RWPE2 (cell line): Measurements from ENCODE around the gene MPIG6B.

ENCODE experiments used
- ATAC-seq: fragments of 200-7000 bp; cut with Tn5 transposase; 3 replicates; pipeline ENCODE4 v1.9.1; 2021; ENCODE audit warnings: low read depth
- DNase-seq: peaks from one replicate; pipeline ENCODE4 v3.0.0-alpha.2; 2020; ENCODE audit warnings: low spot score
- H3K27ac ChIP-seq: fragments of 450-650 bp; 2 replicates; pipeline ENCODE4 v1.5.1; 2017; ENCODE audit warnings: mild to moderate bottlenecking; ENCODE audit not compliant: poor library complexity, severe bottlenecking
- H3K27me3 ChIP-seq: fragments of 250-450 bp; sonication (Bioruptor Pico); 2 replicates; pipeline ENCODE4 v1.5.1; 2021; ENCODE audit warnings: mild to moderate bottlenecking, moderate library complexity; ENCODE audit not compliant: insufficient read depth, poor library complexity, severe bottlenecking
- H3K36me3 ChIP-seq: fragments of 250-450 bp; sonication (Bioruptor Pico); 2 replicates; pipeline ENCODE4 v1.5.1; 2020; ENCODE audit warnings: low read depth, mild to moderate bottlenecking, moderate library complexity
- H3K4me1 ChIP-seq: fragments of 250-450 bp; sonication (Bioruptor Pico); 2 replicates; pipeline ENCODE4 v1.5.1; 2021; ENCODE audit warnings: mild to moderate bottlenecking, moderate library complexity; ENCODE audit not compliant: insufficient read depth, poor library complexity, severe bottlenecking
- H3K4me3 ChIP-seq: fragments of 250-450 bp; sonication (Bioruptor Pico); 2 replicates; pipeline ENCODE4 v1.5.1; 2021; ENCODE audit warnings: mild to moderate bottlenecking, moderate library complexity; ENCODE audit not compliant: severe bottlenecking
- H3K9me3 ChIP-seq: fragments of 250-450 bp; sonication (Bioruptor Pico); 2 replicates; pipeline ENCODE4 v1.5.1; 2021; ENCODE audit warnings: mild to moderate bottlenecking, moderate library complexity; ENCODE audit not compliant: severe bottlenecking
- CTCF ChIP-seq: fragments of 450-650 bp; IDR thresholded peaks from one replicate; pipeline ENCODE4 v1.5.1; 2017; ENCODE audit warnings: mild to moderate bottlenecking, moderate library complexity; ENCODE audit not compliant: poor library complexity, severe bottlenecking

MPIG6B gene

DNA sequence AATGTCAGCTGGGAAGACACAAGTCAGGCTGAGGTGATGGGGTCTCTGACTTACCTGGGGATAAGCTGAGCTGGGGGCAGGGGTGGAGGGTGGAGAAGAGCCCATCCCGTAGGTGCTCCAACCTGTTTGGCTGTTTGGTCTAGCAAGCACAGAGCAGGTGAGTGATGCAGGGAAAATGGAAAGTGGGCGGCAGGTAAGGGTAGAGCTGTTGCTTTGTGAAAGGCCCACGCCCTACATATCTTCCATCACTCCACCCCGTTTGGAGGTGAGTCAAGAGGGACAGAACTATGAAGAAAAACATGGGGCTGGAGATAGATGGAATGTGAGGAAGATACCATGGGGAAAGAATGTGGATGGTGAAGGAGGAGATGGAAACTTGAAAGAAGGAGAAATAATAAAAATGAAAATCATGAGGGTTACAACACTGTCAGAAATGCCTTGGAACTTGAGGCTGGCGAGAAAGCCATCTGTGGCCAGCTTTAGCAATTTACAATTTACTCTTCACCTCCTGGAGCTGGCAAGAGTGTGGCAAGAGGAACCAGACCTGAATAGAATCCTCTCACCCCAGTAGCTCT, 2.9 kb upstream of the MPIG6B start:
- Histone ChIP-seq H3K36me3 (no peaks in the 10 kb centered on the region), H3K9me3 (no peaks in the 10 kb centered on the region), H3K4me3 (no peak overlapping the region), H3K4me1 (peaks cover 16% of the 10 kb centered on the region), H3K27me3 (no peaks in the 10 kb centered on the region), H3K27ac (no peak overlapping the region)
- TF ChIP-seq CTCF = no peak
- DNase-seq (no peak), ATAC-seq (peak; percentile 44; the same call in 2 of the 3 replicates)

- Histone ChIP-seq H3K4me1 (peaks cover 16% of the 10 kb centered on the region), H3K36me3 (no peaks in the 10 kb centered on the region), H3K9me3 (no peaks in the 10 kb centered on the region), H3K4me3 (no peak within 1 kb of the TSS), H3K27ac (no peak within 1 kb of the TSS), H3K27me3 (no peaks in the 10 kb centered on the region)
- TF ChIP-seq CTCF = no peak
- DNase-seq = no peak
- no peak for ATAC-seq
Observed at GRCh38 chr6:31721351-31722020, 1.7 kb upstream of the MPIG6B start, which contains the start of gene LY6G6C. TSS of gene LY6G6C (minus strand) at chr6:31721746. CDS start at chr6:31721679, 67 bp downstream.

DNA sequence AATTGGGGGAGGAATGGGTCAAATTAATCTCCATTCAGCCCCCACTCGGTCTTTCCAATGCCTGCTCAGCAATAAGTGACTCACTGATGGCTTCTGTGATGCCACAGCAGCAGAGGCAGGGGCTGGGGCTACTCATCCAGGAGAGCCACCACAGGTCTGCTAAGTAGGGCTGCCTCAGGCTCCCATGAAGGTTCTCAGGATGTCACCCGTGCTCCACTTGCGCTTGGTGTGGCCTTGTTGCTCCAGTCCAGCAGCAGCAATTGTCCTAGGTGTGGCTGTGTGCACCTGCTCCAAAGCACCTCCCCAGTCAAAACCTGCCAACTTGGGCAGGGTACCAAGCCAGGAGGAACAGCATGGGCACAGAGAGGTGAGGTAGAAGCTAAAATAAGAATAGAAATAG, 1.0 kb upstream of the MPIG6B start:
- Histone ChIP-seq H3K27ac (no peak overlapping the region), H3K36me3 (no peaks in the 10 kb centered on the region), H3K9me3 (no peaks in the 10 kb centered on the region), H3K27me3 (no peaks in the 10 kb centered on the region), H3K4me1 (peaks cover 16% of the 10 kb centered on the region), H3K4me3 (no peak overlapping the region)
- no peak for ATAC-seq
- DNase-seq = no peak
- no peak for TF ChIP-seq CTCF

DNA sequence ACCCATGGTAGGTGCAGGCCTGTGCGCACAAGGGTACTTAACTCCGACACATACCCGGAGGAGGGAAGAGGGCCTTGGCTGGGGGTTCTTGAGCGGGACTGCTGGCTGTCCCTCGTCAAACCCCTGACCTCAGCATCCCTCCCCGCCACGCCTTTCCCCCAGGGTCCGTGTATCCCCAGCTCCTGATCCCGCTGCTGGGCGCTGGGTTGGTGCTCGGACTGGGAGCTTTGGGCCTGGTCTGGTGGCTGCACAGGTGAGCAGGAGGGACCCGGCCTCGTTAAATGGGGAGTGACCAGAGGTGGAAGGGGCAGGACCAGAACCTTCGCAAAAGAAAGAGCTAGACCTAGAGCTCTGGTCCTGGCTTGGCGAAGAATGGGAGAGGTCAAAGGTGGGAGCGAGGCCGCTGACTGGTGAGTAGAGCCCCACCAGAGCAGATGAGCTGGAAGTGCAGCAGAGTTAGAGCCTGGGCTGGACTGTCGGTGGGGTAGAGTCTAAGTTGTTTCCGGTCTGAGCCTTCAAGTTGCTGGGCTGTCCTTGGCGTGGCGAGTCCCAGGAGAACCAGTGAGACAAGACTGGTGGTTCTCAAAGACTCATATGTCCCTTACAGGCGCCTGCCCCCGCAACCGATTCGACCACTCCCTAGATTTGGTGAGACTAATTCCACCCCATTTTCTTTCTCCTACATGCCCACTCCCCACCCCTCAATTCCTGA, 963 bp downstream of the MPIG6B start:
- Histone ChIP-seq H3K9me3 (no peaks in the 10 kb centered on the region), H3K4me3 (no peak overlapping the region), H3K27ac (no peak overlapping the region), H3K36me3 (no peaks in the 10 kb centered on the region), H3K4me1 (no peaks in the 10 kb centered on the region), H3K27me3 (no peaks in the 10 kb centered on the region)
- ATAC-seq (no peak), DNase-seq (no peak)
- TF ChIP-seq CTCF = no peak
